Endometrium (tissue), 2 donors: Measurements from ENCODE around the gene AKAP10.
"Not testable (repeated sequence)": the region's sequence is repeated elsewhere in the genome, so short reads cannot be mapped to it uniquely, and the experiment has no call there.

ENCODE experiments used
- FAIRE-seq: peaks from 2 replicates; lab custom pipeline; 2012; peaks lifted over from hg19 to GRCh38; lab: Jason Lieb, UNC
- donor health status: control.
- donor health status: control.

AKAP10 gene

GRCh38 chr17:19977293-19978208 is at the start of gene AKAP10:
AKAP10 (minus strand) TSS chr17:19977828; CDS start chr17:19977679, 149 bp downstream.
- FAIRE-seq: no peak

GRCh38 chr17:20026960-20027359 is 49.3 kb upstream of the AKAP10 start:
- FAIRE-seq: peak; percentile 31

DNA sequence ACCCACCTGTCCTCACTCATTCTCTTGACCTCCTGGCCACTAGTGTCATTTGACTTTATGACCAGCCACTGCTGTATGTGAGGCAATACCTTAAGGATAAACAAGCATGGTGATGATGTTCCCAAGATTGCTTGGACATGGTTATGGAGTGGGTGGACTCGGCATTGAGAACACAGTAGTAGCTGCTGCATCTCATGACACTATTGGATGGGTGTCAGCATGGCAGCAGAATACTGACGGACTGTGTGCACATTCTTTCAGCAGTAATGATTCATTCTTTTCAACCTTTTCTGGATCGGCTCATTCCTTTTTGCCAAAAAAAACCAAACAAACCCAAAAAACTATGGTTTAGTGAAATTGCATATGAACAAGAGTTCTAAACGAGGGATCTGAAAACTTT is 45.1 kb upstream of the AKAP10 start:
- no peak for FAIRE-seq

DNA sequence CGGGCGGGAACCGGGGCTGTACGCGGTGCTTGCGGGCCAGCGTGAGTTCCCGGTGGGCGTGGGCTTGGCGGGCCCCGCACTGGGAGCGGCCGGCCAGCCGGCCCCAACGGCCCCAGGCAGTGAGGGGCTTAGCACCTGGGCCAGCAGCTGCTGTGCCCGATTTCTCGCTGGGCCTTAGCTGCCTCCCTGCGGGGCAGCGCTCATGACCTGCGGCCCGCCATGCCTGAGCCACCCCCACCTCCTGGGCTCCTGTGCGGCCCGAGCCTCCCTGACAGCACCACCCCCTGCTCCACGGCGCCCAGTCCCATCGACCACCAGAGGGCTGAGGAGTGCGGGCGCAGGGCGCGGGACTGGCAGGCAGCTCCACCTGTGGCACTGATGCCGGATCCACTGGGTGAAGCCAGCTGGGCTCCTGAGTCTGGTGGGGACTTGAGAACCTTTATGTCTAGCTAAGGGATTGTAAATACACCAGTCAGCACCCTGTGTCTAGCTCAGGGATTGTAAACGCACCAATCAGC is 38.9 kb upstream of the AKAP10 start:
- FAIRE-seq: not testable (repeated sequence)

- FAIRE-seq: peak; percentile 51
Observed at GRCh38 chr17:20012017-20012536, 34.4 kb upstream of the AKAP10 start.

GRCh38 chr17:20010936-20011335 is 33.3 kb upstream of the AKAP10 start:
- no peak for FAIRE-seq

- no peak for FAIRE-seq
Observed at GRCh38 chr17:20010099-20010863, 32.7 kb upstream of the AKAP10 start.

GRCh38 chr17:20009302-20010098 is 31.9 kb upstream of the AKAP10 start, which contains the start of gene SPECC1:
SPECC1 (plus strand) TSS chr17:20009359; CDS start chr17:20096652, 87,293 bp downstream.
- no peak for FAIRE-seq

- no peak for FAIRE-seq
Observed at GRCh38 chr17:20009052-20009301, 31.3 kb upstream of the AKAP10 start.

GRCh38 chr17:20008242-20009051 is 30.8 kb upstream of the AKAP10 start:
- no peak for FAIRE-seq

DNA sequence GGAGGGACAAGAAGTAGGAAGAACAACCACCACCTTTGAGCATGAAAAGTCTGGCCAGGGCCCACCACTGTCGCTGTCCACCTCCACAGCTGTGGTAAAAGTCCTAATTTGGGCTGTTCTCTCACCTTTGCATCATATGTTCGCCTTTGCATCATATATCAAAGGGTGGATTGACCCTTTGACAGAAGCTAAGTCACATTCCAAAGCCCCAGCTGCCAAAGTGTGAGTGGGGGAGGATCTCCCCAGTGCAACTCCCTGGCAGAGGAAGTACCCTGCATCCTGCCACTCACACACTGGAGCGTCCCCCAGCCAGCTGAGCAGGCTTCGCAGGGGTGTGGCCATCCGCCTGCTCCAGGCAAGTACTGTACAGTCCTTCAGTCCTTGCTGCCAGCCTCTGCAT is 18.9 kb upstream of the AKAP10 start:
- no peak for FAIRE-seq

GRCh38 chr17:19996086-19996485 is 18.5 kb upstream of the AKAP10 start:
- FAIRE-seq: no peak

GRCh38 chr17:19992803-19993713 is 15.4 kb upstream of the AKAP10 start:
- FAIRE-seq: peak; percentile 92

GRCh38 chr17:19991252-19991885 is 13.7 kb upstream of the AKAP10 start:
- no peak for FAIRE-seq

GRCh38 chr17:19987897-19988296 is 10.3 kb upstream of the AKAP10 start:
- FAIRE-seq: no peak

GRCh38 chr17:19986941-19987861 is 9.6 kb upstream of the AKAP10 start:
- FAIRE-seq: no peak

DNA sequence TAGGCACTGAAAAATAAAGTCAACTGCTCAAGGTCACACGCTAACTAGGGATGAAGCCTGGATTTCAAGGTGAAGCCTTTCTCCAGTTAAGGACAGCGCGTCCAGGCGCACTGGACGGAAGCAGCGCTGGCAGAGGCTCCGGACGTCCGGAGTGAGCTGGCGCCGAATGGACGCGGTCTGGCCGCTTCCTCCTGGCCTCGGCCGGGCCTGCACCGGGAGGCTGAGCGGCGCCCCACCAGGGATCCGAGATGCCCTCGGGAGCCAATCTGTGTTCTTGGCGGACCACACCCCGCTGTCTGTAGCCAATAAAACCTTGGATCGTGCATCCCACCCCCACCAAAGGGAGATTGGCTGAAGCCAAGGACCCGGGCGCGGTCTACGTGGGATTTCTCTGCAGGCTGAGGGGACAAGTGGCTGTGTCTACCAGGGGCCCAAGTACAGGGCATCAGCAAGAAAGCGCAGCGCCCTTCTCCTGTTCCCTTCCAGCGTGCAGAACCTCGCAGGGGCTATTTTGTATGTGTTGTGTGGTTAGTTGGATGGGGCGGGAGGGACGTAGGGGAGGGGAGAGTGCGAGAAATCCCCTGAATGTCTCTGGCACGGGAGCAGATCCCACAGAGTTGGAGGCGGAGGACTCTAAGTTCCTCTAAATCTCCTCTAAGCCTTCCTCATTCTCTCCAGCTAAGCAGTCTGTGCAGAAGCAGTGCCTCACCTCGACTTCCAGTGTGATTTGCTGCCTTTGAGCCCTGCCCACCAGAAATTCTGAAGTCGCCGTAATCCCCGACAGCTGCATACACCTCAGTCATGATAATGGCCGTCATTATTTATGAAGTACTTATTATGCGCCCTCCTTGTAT is 2.5 kb upstream of the AKAP10 start:
- FAIRE-seq: no peak
